ENCODE measurements around the gene TSEN34. TPM values are rescaled to one million over a fixed set of nuclear protein-coding genes. Genes with fewer than 3 reads are reported as not detected.

Gene TSEN34
- 54.9 TPM for total RNA-seq

DNA sequence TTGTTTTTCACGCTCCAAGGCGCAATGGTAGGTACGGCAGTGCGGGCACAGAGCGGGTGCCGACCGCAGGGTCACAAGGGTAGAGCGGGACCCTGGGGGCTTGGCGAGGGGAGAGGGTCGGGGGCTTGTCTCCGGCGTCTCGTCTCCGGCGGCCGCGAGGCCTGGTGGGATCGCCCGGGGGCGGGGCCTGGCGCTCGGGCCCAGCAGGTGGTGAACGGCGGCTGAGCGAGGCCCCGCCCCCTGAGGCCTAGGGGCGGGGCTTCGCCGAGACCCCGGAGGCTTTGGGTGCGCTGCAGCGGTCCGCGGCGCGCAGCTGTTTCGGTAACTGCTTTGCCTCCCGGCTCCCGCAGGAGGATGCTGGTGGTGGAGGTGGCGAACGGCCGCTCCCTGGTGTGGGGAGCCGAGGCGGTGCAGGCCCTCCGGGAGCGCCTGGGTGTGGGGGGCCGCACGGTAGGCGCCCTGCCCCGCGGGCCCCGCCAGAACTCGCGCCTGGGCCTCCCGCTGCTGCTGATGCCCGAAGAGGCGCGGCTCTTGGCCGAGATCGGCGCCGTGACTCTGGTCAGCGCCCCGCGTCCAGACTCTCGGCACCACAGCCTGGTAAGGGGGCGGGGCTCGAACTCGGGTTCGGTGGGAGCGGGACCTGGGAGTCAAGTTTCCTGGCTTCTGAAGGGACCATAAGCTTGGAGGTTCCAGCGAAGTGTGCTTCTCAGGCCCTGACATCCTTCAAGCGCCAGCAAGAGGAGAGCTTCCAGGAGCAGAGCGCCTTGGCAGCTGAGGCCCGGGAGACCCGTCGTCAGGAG is at the start of gene TSEN34:
TSS of gene TSEN34 (plus strand) at position 298 of the 800 bp plus-strand sequence. CDS start at position 355, 57 bp downstream.
- Histone ChIP-seq H3K4me1 (peaks cover 6 to 20% of the 10 kb centered on the region in 2 donors), H3K36me3 (peaks cover 14 to 22% of the 10 kb centered on the region in 2 donors), H3K4me3 (peak within 1 kb of the TSS; percentile 75 to 83), H3K27ac (peak within 1 kb of the TSS; percentile 100), H3K9me3 (no peaks in the 10 kb centered on the region), H3K27me3 (no peaks in the 10 kb centered on the region)
- TF ChIP-seq, protein P1, sequence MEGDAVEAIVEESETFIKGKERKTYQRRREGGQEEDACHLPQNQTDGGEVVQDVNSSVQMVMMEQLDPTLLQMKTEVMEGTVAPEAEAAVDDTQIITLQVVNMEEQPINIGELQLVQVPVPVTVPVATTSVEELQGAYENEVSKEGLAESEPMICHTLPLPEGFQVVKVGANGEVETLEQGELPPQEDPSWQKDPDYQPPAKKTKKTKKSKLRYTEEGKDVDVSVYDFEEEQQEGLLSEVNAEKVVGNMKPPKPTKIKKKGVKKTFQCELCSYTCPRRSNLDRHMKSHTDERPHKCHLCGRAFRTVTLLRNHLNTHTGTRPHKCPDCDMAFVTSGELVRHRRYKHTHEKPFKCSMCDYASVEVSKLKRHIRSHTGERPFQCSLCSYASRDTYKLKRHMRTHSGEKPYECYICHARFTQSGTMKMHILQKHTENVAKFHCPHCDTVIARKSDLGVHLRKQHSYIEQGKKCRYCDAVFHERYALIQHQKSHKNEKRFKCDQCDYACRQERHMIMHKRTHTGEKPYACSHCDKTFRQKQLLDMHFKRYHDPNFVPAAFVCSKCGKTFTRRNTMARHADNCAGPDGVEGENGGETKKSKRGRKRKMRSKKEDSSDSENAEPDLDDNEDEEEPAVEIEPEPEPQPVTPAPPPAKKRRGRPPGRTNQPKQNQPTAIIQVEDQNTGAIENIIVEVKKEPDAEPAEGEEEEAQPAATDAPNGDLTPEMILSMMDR (IDR thresholded peaks at IDR 0.05): no peak
- intact Hi-C loops (cut with DNase I): loop anchor here (1.0 to 10.0 kb wide), 4 partner anchors 9 to 1464 kb away; partner anchors contain the start of genes LENG9, MYADM, RPS9 and U2AF2
- peak; percentile 61 to 82 for DNase-seq (ENCODE audit: low spot score in 2 of 2)

DNA sequence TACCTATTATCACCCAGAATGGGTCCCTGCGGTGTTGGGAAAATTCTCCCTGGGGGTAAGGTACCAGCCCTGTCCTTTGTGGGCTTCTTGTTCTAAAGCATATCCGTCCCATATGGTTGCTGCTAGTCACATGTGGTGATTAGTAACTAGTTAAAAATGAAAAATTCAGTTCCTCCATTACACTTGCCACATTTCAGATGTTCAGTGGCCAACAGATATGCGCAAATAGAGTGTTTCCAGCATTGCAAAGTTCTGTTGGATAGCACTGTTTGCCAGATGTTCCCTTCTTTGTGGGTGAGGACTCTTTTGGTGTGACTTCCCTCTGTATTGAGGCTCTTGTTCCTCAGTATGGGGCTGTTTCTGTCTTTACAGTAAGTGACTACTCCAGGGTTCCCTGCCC is 49.8 kb upstream of the TSEN34 start:
- no peak overlapping the region for H3K27ac ChIP-seq
- no peaks in the 10 kb centered on the region for H3K27me3 ChIP-seq
- H3K4me1 ChIP-seq: peaks cover 0 to 10% of the 10 kb centered on the region in 2 donors
- intact Hi-C loops (cut with DNase I): no loop called here
- H3K4me3 ChIP-seq: no peak overlapping the region
- TF ChIP-seq, protein P1 (IDR thresholded peaks at IDR 0.05): no peak
- H3K36me3 ChIP-seq: peaks cover 36 to 41% of the 10 kb centered on the region in 2 donors
- no peaks in the 10 kb centered on the region for H3K9me3 ChIP-seq
- DNase-seq (ENCODE audit: low spot score in 2 of 2): no peak

DNA sequence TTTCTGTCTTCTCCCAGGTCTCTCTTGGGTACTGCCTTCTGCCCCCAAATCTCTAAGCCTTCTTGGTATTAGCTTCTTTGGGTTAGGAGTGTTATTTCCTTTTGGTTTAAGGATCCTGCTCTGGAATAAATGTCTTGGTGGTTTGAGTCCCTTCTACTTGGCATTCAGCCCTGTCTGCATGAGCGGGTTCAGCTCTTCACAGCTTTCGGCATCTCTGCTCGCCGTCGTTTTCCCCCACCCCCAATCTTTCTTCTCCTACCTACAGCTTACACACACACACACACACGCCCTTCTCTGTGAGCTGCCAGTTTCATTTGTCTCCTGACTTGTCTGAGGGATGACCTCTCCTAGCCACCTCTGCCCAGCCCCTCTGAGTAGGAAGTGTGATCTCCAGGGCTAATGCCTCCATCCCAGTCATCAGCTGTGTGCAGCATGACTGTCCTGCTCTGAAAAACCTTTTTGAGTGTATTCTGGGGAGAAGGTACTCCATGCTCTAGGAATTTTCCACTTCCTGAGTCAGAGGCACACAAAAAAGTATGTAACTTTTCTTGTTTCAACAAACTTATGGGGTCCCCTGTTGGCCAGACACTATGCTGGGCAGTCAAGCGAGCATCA is 48.8 kb upstream of the TSEN34 start:
- intact Hi-C loops (cut with DNase I): no loop called here

DNA sequence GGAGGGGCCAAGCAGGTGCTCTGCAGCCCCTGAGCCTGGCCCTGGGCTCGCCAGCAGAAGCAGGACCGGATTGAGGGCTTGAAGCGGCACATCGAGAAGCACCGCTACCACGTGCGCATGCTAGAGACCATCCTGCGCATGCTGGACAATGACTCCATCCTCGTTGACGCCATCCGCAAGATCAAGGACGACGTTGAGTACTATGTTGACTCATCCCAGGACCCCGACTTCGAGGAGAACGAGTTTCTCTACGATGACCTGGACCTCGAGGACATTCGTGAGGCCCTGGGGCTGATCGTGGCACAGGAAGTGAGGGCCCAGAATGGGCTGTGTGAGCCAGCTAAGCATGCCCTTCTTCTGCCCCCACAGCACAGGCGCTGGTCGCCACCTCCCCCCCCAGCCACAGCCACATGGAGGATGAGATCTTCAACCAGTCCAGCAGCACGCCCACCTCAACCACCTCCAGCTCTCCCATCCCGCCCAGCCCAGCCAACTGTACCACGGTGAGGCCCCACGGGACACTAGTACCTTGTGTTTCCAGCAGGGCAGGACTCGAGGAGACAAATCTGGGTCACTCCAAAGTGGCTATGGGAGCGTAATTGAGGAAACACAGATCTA is 45.5 kb upstream of the TSEN34 start:
- peaks cover 78 to 81% of the 10 kb centered on the region in 2 donors for H3K36me3 ChIP-seq
- no peaks in the 10 kb centered on the region for H3K27me3 ChIP-seq
- intact Hi-C loops (cut with DNase I): no loop called here
- H3K27ac ChIP-seq: no peak overlapping the region
- H3K4me3 ChIP-seq: no peak overlapping the region
- no peaks in the 10 kb centered on the region for H3K9me3 ChIP-seq
- peaks cover 0 to under 1% of the 10 kb centered on the region in 2 donors for H3K4me1 ChIP-seq
- TF ChIP-seq, protein P1 (IDR thresholded peaks at IDR 0.05): no peak
- no peak for DNase-seq (ENCODE audit: low spot score in 2 of 2)

More for the DNA sequence above, 48.8 kb upstream of the TSEN34 start:
- no peak for DNase-seq (ENCODE audit: low spot score in 2 of 2)
- Histone ChIP-seq H3K4me1 (peaks cover 0 to 10% of the 10 kb centered on the region in 2 donors), H3K27me3 (no peaks in the 10 kb centered on the region), H3K4me3 (no peak overlapping the region), H3K36me3 (peaks cover 46 to 51% of the 10 kb centered on the region in 2 donors), H3K27ac (no peak overlapping the region), H3K9me3 (no peaks in the 10 kb centered on the region)
- TF ChIP-seq, protein P1 (IDR thresholded peaks at IDR 0.05): no peak

DNA sequence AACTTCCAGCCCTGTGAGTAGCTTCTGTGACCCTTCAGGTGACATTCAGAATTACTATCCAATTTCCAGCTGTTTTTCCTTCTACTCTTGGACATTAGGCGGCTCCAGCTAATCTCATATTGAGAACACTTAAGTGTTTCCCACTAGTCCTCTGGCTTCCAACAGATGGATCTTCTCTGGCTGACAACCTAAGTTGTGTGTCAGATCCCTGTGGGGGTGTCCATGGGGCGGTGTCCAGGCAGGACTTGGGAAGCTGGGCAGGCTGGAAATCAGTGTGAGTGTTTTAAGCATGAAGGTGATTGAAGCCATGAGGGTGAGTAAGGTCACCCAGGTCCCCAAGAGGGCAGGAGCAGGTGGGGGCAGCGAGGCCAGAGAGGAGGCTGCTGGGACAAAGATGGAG is 43.4 kb upstream of the TSEN34 start:
- Histone ChIP-seq H3K36me3 (peaks cover 94 to 96% of the 10 kb centered on the region in 2 donors), H3K27ac (no peak overlapping the region)

More for the DNA sequence above, 43.4 kb upstream of the TSEN34 start:
- Histone ChIP-seq H3K9me3 (no peaks in the 10 kb centered on the region), H3K27me3 (no peaks in the 10 kb centered on the region), H3K4me3 (no peak overlapping the region), H3K4me1 (no peaks in the 10 kb centered on the region)
- TF ChIP-seq, protein P1 (IDR thresholded peaks at IDR 0.05): no peak
- DNase-seq (ENCODE audit: low spot score in 2 of 2): no peak
- intact Hi-C loops (cut with DNase I): no loop called here

All from ascending aorta (tissue), 2 donors.